Measurements from ENCODE around the gene P3R3URF. TPM values are rescaled to one million over a fixed set of nuclear protein-coding genes. Genes with fewer than 3 reads are reported as not detected.

The P3R3URF gene
- total RNA-seq, 1 donor from 2014 or later, result not detected

- Histone ChIP-seq H3K27me3 (ENCODE audit: control insufficient read depth, insufficient read depth, low read length) (peaks cover 8% of the 10 kb centered on the region), H3K4me3 (ENCODE audit: low read depth, low read length) (peak overlapping the region; percentile 28), H3K36me3 (ENCODE audit: control insufficient read depth, insufficient read depth, low read length) (no peaks in the 10 kb centered on the region)
- DNase-seq (ENCODE audit: low read depth), result no peak
- TF ChIP-seq, protein P1, sequence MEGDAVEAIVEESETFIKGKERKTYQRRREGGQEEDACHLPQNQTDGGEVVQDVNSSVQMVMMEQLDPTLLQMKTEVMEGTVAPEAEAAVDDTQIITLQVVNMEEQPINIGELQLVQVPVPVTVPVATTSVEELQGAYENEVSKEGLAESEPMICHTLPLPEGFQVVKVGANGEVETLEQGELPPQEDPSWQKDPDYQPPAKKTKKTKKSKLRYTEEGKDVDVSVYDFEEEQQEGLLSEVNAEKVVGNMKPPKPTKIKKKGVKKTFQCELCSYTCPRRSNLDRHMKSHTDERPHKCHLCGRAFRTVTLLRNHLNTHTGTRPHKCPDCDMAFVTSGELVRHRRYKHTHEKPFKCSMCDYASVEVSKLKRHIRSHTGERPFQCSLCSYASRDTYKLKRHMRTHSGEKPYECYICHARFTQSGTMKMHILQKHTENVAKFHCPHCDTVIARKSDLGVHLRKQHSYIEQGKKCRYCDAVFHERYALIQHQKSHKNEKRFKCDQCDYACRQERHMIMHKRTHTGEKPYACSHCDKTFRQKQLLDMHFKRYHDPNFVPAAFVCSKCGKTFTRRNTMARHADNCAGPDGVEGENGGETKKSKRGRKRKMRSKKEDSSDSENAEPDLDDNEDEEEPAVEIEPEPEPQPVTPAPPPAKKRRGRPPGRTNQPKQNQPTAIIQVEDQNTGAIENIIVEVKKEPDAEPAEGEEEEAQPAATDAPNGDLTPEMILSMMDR (IDR thresholded peaks at IDR 0.05; ENCODE audit: insufficient read depth, low read length, poor library complexity, severe bottlenecking), result no peak
Measured at GRCh38 chr1:46166521-46167462, 9.5 kb downstream of the P3R3URF start.

DNA sequence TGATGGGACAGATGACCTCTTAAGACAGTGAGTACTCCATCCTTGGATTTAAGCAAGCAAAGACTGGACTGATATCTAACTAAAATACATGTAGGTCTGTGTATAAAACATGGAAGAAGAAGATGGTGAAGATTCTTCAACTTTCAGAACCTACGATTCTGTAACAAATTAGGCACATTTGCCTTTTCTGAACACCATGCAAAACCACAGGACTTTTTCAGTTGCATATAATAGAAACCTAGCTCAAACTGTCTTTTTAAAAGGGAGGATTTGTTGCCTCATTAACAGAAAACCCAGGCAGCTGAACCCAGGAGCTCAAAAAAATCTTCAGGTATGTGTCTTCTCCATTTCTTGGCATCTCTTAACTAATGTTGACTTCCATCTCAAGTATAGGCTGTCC, 16.1 kb downstream of the P3R3URF start:
- H3K36me3 ChIP-seq (ENCODE audit: control insufficient read depth, insufficient read depth, low read length), result no peaks in the 10 kb centered on the region

GRCh38 chr1:46159516-46159915, 16.8 kb downstream of the P3R3URF start:
- TF ChIP-seq, protein P1 (IDR thresholded peaks at IDR 0.05; ENCODE audit: insufficient read depth, low read length, poor library complexity, severe bottlenecking), result no peak
- Histone ChIP-seq H3K36me3 (ENCODE audit: control insufficient read depth, insufficient read depth, low read length) (no peaks in the 10 kb centered on the region), H3K4me3 (ENCODE audit: low read depth, low read length) (no peak overlapping the region), H3K27me3 (ENCODE audit: control insufficient read depth, insufficient read depth, low read length) (no peaks in the 10 kb centered on the region)
- no peak for DNase-seq (ENCODE audit: low read depth)

More for the DNA sequence above, 16.1 kb downstream of the P3R3URF start:
- no peaks in the 10 kb centered on the region for H3K27me3 ChIP-seq (ENCODE audit: control insufficient read depth, insufficient read depth, low read length)
- H3K4me3 ChIP-seq (ENCODE audit: low read depth, low read length), result no peak overlapping the region
- DNase-seq (ENCODE audit: low read depth), result no peak
- TF ChIP-seq, protein P1 (IDR thresholded peaks at IDR 0.05; ENCODE audit: insufficient read depth, low read length, poor library complexity, severe bottlenecking), result no peak

DNA sequence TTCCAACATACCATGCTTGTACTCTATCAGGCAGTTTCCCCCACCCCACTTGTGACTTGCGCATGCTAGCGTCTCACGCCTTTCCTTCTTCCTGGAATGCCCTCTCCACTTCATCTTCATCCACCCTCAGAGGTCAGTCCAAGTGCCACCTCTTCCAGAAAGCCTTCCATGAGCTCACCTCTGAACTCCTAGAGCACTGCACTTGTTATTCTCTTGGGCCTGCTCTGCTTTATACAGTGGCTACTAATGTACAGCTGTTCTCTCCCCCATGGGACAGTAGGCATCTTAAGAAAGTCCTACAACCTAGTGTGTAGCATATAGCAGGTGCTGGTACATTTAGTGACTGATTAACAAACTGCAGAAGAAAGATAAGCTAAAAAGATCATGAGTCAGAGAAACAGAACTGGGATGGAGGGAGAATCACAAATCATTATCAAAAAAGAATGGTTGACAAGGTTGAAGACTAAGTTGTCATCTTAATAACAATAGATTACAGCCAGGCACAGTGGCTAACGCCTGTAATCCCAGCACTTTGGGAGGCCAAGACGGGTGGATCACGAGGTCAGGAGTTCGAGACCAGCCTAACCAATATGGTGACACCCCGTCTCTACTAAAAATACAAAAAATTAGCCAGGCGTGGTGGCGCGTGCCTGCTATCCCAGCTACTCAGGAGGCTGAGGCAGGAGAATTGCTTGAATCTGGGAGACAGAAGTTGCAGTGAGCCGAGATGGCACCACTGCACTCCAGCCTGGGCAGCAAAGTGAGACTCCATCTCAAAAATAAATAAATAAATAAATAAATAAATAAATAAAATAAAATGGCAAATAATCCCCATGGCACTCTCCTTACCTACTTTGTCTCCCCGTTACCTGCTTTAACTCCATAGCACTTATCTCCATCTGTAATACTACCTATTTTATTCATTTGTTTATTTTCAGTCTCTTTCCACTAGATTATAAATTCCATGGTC, 17.7 kb downstream of the P3R3URF start:
- Histone ChIP-seq H3K4me3 (ENCODE audit: low read depth, low read length) (no peak overlapping the region), H3K27me3 (ENCODE audit: control insufficient read depth, insufficient read depth, low read length) (no peaks in the 10 kb centered on the region), H3K36me3 (ENCODE audit: control insufficient read depth, insufficient read depth, low read length) (no peaks in the 10 kb centered on the region)
- no peak for DNase-seq (ENCODE audit: low read depth)
- TF ChIP-seq, protein P1 (IDR thresholded peaks at IDR 0.05; ENCODE audit: insufficient read depth, low read length, poor library complexity, severe bottlenecking), result no peak

GRCh38 chr1:46157916-46158311, 18.4 kb downstream of the P3R3URF start:
- DNase-seq (ENCODE audit: low read depth), result no peak
- TF ChIP-seq, protein P1 (IDR thresholded peaks at IDR 0.05; ENCODE audit: insufficient read depth, low read length, poor library complexity, severe bottlenecking), result no peak
- no peaks in the 10 kb centered on the region for H3K27me3 ChIP-seq (ENCODE audit: control insufficient read depth, insufficient read depth, low read length)
- no peaks in the 10 kb centered on the region for H3K36me3 ChIP-seq (ENCODE audit: control insufficient read depth, insufficient read depth, low read length)
- no peak overlapping the region for H3K4me3 ChIP-seq (ENCODE audit: low read depth, low read length)

Measured in kidney epithelial cell (primary cell).